GM12891 (cell line): ENCODE results near the gene NHSL1.

ENCODE experiments used
- PAX5 ChIP-seq: IDR thresholded peaks from 2 replicates; pipeline ENCODE4 v1.6.1; 2011; ENCODE audit warnings: low read length, moderate library complexity, mild to moderate bottlenecking; ENCODE audit not compliant: insufficient read depth, severe bottlenecking
- POLR2A ChIP-seq: IDR thresholded peaks from 2 replicates; pipeline ENCODE4 v1.6.1; 2011; ENCODE audit warnings: low read depth, low read length, control low read depth
- POLR2AphosphoS5 ChIP-seq: IDR thresholded peaks from 2 replicates; pipeline ENCODE4 v1.6.1; 2011; ENCODE audit warnings: low read depth, low read length, control low read depth
- POU2F2 ChIP-seq: IDR thresholded peaks from 2 replicates; pipeline ENCODE4 v1.6.1; 2011; ENCODE audit warnings: low read depth, mild to moderate bottlenecking, control low read depth, low read length, moderate library complexity
- TAF1 ChIP-seq: IDR thresholded peaks from 2 replicates; pipeline ENCODE4 v1.6.1; 2011; ENCODE audit warnings: low read depth, low read length, control low read depth

DNA sequence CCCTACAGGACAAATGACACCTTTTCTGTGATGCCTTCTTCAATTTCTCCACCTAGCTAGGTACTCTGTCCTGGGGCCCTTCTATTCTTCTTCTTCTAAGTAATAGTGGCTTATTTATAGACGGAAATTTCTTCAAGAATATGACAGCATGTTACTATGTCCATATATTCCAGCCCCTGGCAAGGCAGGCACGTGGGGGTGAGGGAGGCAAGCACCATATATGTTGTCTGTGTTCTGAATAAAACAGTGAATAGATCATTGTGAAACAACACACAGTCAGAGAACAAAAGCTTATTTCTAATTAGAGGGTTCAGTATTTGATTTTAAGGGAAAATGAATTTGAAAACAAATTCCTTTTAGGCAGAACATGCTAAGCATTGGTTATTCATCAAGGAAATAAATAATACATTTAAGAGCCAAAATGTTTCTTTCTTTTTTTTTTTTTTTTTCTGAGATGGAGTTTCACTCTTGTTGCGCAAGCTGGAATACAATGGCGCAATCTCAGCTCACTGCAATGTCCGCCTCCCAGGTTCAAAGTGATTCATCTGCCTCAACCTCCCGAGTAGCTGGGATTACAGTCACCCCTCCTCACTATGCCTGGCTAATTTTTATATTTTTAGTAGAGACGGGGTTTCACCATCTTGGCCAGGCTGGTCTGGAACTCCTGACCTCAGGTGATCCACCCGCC lies 89.1 kb downstream of the NHSL1 start:
- no peak for TF ChIP-seq POLR2A
- no peak for TF ChIP-seq TAF1
- TF ChIP-seq POLR2AphosphoS5 = no peak
- no peak for TF ChIP-seq PAX5
- no peak for TF ChIP-seq POU2F2
